Lower leg skin (tissue), 4 donors: Measurements from ENCODE around the gene LAD1. TPM values are rescaled to one million over a fixed set of nuclear protein-coding genes. Genes with fewer than 3 reads are reported as not detected.

Experiments
- DNase-seq, 2 donors: peaks; one replicate each; pipeline ENCODE4 v3.0.0-alpha.2; 2019; ENCODE audit warnings: low spot score in 2 of 2
- H3K4me3 ChIP-seq: fragments of 200-600 bp; sonication (generic); 2 replicates; pipeline ENCODE4 v1.5.1; 2017; ENCODE audit warnings: mild to moderate bottlenecking, low read depth; ENCODE audit not compliant: poor library complexity, severe bottlenecking
- CTCF ChIP-seq, 3 donors: fragments of 450-650 bp; IDR thresholded peaks; one replicate each; pipeline ENCODE4 v1.5.1; 2016; ENCODE audit warnings: antibody characterized with exemption in 3 of 3, mild to moderate bottlenecking in 3 of 3, moderate library complexity in 2 of 3
- POLR2A ChIP-seq, 2 donors: fragments of 450-650 bp; IDR thresholded peaks; one replicate each; pipeline ENCODE4 v1.6.1; 2016 to 2017; ENCODE audit warnings: antibody characterized with exemption in 2 of 2, mild to moderate bottlenecking in 1 of 2, moderate library complexity in 1 of 2
- WGBS, 2 donors: methylation state at CpG; one replicate each; pipeline ENCODE4 v1.1.5; 2018; 5-methylcytosine and 5-hydroxymethylcytosine counted together
- intact Hi-C: fragments of 100-400 bp; cut with DNase I; formaldehyde crosslinking; loops from one replicate; pipeline ENCODE4 v1.15.0; 2023; ENCODE audit warnings: low total_unique reads
- total RNA-seq, 4 donors: library from RNA; depleted of rRNA; stranded (reverse); fragments of >200 nt; gene quantifications; one replicate each; pipeline ENCODE4 v1.1.0, GENCODE V29; 2016

Gene LAD1
- total RNA-seq, 4 donors from 2014 or later: 271 to 336 (median 291) TPM

GRCh38 chr1:201414051-201414738 is 15.1 kb upstream of the LAD1 start:
- 89 to 92% methylated on average over 12 to 15 of the region's 15 CpGs for WGBS, 2 donors
- H3K4me3 ChIP-seq: no peak overlapping the region
- intact Hi-C loops: no loop called here
- TF ChIP-seq CTCF (IDR thresholded peaks at IDR 0.05) (no peak), POLR2A (IDR thresholded peaks at IDR 0.05) (no peak)
- DNase-seq: no peak

GRCh38 chr1:201411292-201411691 is 12.2 kb upstream of the LAD1 start:
- intact Hi-C loops: no loop called here
- no peak overlapping the region for H3K4me3 ChIP-seq
- DNase-seq: no peak
- TF ChIP-seq POLR2A (IDR thresholded peaks at IDR 0.05) (no peak), CTCF (IDR thresholded peaks at IDR 0.05) (no peak)
- 96% methylated on average over 10 to 12 of the region's 12 CpGs for WGBS, 2 donors

GRCh38 chr1:201409440-201409839 is 10.3 kb upstream of the LAD1 start:
- no peak for DNase-seq
- WGBS, 2 donors: 69 to 75% methylated on average over 8 of the region's 8 CpGs
- no peak overlapping the region for H3K4me3 ChIP-seq
- intact Hi-C loops: no loop called here
- no peak for TF ChIP-seq CTCF (IDR thresholded peaks at IDR 0.05)

- no peak overlapping the region for H3K4me3 ChIP-seq
- DNase-seq: no peak
- TF ChIP-seq POLR2A (IDR thresholded peaks at IDR 0.05) (no peak), CTCF (IDR thresholded peaks at IDR 0.05) (no peak)
- 82 to 86% methylated on average over 3 of the region's 3 CpGs for whole genome bisulfite sequencing, 2 donors
- intact Hi-C loops: no loop called here
Measured at GRCh38 chr1:201408834-201409200, 9.7 kb upstream of the LAD1 start.

- intact Hi-C loops: no loop called here
- DNase-seq: peak; percentile 72 to 96
- H3K4me3 ChIP-seq: no peak overlapping the region
- WGBS, 2 donors: 34 to 46% methylated on average over 11 of the region's 11 CpGs
- TF ChIP-seq CTCF (IDR thresholded peaks at IDR 0.05): no peak
- TF ChIP-seq POLR2A (IDR thresholded peaks at IDR 0.05): no peak
Measured at GRCh38 chr1:201408176-201408833, 9.2 kb upstream of the LAD1 start.
